Activated T-cell treated with anti-CD3 and anti-CD28 coated beads for 4 hours (primary cell): ENCODE data around the gene HMGCS1.
"Not testable (repeated sequence)": the region's sequence is repeated elsewhere in the genome, so short reads cannot be mapped to it uniquely, and the experiment has no call there.

Experiments
- DNase-seq: peaks from one replicate; pipeline ENCODE4 v3.0.0-alpha.2; 2020

HMGCS1 gene

DNA sequence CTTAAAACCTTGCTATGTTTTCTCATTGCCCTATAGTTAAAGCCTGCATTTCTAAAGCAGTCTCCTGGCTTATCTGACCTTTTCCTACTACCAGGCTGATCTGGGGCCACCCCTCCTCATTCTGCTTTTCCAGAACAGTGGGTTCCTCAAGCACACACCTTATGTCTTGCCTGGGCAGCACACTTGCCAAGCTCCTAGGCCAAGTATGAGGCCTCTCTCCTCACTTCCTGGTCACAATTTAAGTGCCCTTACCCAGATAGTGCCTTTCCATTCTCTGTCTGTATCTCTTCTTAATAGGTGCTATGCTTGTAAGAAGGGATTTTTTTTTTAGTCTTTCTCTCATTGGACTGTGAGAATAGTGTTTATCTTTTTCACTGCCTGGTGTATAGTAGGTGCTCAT is 39.7 kb downstream of the HMGCS1 start:
- no peak for DNase-seq

DNA sequence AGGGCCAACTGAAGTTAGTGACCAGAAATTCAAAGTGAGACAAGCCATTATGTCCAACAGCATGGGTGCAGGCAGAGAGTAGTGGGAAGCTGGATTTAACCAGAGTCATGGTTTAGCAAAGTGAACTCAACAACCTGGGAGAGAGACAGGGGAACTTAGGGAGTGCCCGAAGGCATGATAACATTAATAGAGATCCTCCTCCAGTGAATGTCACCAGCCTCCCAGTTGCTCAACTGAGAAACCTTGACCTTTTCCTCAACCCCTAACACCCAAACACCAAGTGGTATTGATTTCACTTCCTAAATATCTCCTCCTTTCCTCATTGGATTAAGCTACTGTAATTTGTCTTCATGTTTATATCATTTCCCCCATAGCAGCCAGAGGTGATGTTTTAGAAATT is 42.6 kb downstream of the HMGCS1 start:
- no peak for DNase-seq

DNA sequence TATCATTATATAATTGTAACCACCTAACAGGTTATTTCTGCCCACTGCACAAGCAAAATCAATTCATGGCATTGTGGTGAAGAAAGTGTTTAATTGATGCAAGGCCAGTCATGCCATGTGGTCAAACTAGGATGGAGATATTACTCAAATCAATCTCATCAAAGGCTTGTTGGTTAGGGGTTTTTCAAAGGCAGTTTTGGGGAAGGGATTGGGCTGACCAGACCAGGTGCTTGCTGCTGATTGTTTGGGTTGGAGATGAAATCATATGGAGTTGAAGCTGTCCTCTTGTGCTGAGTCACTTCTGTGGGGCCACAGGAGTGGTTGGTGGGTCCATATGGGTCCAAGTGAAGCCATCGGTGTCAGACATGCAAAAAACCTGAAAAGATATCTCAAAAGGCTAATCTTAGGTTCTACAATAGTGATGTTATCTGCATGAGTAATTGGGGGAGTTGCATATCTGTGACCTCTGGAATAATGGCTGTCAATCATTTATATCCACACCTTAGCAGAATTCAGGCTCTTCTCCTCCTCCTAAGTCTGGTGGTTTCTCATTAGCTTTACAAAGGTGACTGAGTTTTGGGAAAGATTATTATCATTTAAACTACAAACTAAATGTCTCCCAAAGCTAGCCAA is 44.9 kb downstream of the HMGCS1 start:
- DNase-seq = no peak

DNA sequence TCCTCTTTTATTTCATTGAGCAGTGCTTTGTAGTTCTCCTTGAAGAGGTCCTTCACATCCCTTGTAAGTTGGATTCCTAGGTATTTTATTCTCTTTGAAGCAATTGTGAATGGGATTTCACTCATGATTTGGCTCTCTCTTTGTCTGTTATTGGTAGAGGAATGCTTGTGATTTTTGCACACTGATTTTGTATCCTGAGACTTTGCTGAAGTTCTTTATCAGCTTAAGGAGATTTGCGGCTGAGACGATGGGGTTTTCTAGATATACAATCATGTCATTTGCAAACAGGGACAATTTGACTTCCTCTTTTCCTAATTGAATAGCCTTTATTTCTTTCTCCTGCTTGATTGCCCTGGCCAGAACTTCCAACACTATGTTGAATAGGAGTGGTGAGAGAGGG is 50.9 kb downstream of the HMGCS1 start:
- not testable (repeated sequence) for DNase-seq

DNA sequence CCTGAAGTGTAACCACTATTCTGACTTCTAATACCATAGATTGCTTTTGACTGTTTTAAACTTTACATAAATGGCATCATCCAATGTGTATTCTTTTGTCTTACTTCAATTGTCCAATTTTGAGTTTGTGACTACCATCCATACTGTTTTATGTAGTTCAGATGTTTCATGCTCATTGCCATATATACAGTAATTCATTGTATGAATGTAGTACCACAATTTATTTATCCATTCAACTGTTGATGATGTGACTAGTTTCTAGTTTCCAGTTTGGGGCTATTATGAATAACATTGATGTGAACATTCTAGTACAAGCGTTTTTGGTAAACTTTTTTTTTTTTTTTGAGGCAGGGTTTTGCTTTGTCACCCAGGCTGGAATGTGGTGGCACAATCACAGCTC is 55.1 kb downstream of the HMGCS1 start:
- no peak for DNase-seq

DNA sequence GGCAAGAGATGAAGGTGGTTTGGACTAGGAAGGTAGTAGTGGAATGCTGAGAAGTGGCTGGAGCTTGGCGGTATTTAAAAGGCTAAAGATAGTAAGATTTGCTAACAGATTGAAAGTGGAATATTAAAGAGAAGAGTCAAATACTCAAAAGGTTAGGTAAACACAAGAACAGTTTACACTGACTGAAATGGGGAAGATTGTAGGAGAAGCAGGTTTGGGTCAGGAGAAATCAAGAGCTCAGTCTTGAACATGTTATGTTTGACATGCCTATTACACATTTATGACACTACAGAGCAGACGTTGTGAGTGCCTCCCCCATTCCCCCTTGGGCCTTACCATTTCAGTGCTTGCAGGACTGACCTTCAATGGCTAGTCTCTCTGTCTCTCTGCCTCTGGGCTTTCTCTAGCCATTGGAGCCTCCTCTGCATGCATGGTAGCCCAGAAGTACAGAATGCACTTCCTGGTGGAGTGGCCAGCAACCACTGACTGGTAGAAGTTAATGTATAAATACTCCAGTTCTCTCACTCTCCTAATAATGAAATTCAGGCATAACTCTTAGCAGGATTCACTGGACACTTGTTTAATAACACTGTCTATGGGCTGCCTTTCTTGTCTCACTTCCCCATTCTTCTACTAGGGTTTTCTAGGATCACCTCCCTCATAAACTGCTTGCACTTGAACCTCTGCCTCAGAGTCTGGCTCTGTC is 56.8 kb downstream of the HMGCS1 start:
- no peak for DNase-seq

DNA sequence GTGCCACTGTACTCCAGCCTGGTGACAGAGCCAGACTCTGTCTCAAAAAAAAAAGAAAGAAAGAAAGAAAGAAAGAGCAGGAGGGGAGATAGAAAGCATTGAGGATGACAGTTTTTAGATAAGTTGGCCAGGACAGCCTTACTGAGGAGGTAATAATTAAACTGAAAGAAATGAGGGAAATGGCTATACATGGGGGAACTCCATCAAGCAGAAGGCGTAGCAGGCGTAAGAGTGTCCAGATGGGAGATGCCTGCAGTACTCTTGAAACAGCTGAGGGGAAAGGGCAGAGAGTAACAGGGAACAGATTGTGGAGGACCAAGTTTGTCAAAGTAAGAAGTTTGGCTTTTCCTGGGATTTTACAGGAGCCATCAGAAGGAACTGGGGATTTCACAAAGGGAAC is 57.5 kb downstream of the HMGCS1 start:
- DNase-seq = no peak

DNA sequence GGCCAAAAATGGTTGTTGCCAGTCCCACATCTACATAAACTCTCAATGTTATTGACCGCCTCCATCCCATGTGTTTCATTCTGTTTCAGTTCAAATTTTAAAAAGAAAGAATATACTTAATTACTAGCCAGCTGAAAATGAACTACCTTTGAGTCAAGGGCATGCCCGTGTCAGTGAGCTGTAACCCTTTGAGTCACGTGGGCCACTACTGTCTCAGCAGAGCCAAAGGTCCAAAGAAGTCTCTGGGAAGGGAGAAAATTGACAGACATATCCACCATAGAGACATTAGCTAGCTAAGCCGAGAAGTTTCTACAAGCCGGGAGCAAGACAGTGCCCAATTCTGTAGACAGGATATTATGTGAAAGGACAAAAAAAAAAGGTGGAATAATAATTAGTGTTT is 61.5 kb downstream of the HMGCS1 start:
- no peak for DNase-seq

DNA sequence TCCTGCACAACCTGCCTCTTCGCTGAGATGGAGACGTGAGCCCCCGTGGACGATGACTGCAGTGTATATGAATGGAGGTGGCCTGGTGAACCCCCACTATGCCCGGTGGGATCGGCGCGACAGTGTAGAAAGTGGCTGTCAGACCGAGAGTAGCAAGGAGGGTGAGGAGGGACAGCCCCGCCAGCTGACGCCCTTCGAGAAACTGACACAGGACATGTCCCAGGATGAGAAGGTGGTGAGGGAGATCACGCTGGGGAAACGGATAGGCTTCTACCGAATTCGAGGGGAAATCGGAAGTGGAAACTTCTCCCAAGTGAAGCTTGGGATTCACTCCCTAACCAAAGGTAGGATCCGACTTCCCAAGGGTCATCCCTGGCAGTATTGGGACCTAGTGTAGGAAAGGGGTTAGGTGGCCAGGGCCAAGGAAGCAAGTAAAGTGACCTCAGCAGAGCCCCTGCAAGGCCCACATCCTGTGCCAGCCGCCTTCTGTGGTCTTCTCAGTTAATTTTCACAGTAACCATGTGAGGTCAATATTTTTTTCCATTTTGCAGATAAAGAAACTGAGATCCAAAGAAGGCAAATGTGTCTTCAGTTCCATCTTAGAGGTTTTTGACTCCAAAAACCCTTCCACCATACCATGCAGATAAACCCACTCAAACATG is 67.4 kb downstream of the HMGCS1 start:
- DNase-seq = no peak

DNA sequence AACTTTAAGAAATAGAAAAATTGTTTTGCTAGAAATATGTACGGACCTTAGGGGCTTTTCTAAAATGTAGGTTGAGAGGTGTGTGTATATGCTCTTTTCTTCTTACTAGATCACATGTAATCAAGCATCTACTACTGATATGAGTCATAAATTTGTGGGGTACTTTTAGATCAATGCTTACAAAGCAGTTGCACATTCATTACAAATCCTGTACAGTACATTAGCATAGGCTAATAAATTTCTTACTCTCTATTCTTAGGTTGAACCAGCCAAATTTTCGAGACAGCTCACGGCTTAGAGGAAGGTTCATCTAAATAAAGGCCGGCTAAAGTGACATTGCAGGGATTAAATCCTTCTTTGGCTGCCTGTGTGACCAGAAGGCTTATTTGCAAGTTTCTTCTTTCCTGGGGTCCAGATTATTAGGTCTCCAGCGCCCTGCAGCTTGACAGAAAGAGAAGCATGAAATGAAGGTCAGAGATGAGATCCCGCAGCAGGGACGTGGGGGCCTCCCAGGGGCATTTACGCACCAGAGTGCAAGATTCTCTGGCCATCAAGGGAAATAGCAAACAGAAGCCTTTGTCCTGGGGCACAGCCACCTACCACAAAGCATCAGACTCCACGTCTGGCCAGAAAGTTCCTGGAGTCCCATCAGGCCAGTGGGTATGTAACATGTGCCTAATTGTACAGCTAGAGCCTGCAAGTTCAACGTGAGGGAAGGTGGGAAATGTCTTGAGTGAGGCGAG is 68.2 kb downstream of the HMGCS1 start:
- DNase-seq = no peak

DNA sequence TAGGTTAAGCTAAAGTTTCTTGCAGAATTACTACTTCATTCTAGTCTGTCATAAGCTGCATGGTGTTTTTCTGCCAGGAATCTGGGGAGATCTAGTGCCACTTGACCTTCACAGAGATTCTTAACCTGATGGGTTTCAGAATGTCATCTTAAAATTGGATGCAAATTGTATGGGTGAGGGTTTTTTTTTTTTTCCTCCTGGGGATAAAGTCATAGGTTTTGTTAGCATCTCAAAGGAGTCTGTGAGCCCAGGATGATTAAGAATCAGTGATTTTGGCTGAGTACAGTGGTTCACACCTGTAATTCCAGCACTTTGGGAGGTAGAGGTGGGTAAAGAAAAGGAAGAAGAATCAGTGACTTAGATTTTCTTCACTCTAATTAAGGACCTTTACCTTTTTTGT is 69.9 kb downstream of the HMGCS1 start:
- no peak for DNase-seq

DNA sequence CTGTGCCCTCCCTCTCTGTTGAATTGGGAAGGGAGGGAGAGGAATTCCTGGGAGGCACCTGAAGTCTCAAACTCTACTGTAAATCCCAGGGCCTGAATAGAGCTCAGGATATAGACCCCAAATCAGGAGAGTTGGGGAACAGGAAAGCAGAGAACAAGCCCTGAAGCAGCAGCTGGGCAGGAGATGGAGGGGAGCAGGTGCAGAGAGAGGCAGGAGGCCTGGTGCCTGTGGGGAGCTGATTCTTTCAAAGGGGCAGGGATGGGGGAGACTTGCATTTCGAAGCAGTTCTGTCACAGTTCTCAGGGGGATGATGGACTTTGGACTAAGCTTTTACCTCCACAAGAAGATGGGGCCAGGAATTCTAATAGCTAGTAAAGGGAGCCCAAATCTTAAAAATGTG is 71.0 kb downstream of the HMGCS1 start:
- no peak for DNase-seq
